HepG2 (cell line): Measurements from ENCODE around the gene GNAI2. TPM values are rescaled to one million over a fixed set of nuclear protein-coding genes. Genes with fewer than 3 reads are reported as not detected.

Experiments
- BHLHE40 ChIP-seq: IDR thresholded peaks from 2 replicates; pipeline ENCODE4 v1.6.1; 2011; ENCODE audit warnings: low read length, improper control_type of control experiment
- CEBPG ChIP-seq: IDR thresholded peaks from 2 replicates; pipeline ENCODE4 v1.6.1; 2016
- CHD2 ChIP-seq: IDR thresholded peaks from 2 replicates; pipeline ENCODE4 v1.6.1; 2011; ENCODE audit warnings: low read depth, low read length, improper control_type of control experiment
- GFI1 ChIP-seq: sonication (generic); formaldehyde crosslinking; IDR thresholded peaks from 2 replicates; pipeline ENCODE4 v1.5.0; 2020; ENCODE audit warnings: missing genetic modification reagents, mild to moderate bottlenecking, borderline replicate concordance
- GLI4 ChIP-seq: sonication (generic); formaldehyde crosslinking; IDR thresholded peaks from 2 replicates; pipeline ENCODE4 v1.5.1; 2020; ENCODE audit warnings: missing genetic modification reagents, mild to moderate bottlenecking, moderate library complexity, borderline replicate concordance
- HOXA3 ChIP-seq: sonication (generic); formaldehyde crosslinking; IDR thresholded peaks from 2 replicates; pipeline ENCODE4 v1.5.0; 2020; ENCODE audit warnings: missing genetic modification reagents
- MATR3 ChIP-seq: sonication (generic); formaldehyde crosslinking; IDR thresholded peaks from 2 replicates; pipeline ENCODE4 v1.4.0; 2020; ENCODE audit warnings: missing genetic modification reagents
- MLX ChIP-seq: IDR thresholded peaks from 2 replicates; pipeline ENCODE4 v1.6.1; 2016
- MXD4 ChIP-seq: IDR thresholded peaks from 2 replicates; pipeline ENCODE4 v1.6.1; 2016; ENCODE audit warnings: mild to moderate bottlenecking, missing biosample characterization, missing genetic modification reagents
- MZF1 ChIP-seq: sonication (generic); formaldehyde crosslinking; IDR thresholded peaks from 2 replicates; pipeline ENCODE4 v1.8.1; 2023; ENCODE audit warnings: mild to moderate bottlenecking, missing genetic modification reagents, borderline replicate concordance
- PHF8 ChIP-seq: sonication (generic); formaldehyde crosslinking; IDR thresholded peaks from 2 replicates; pipeline ENCODE4 v1.5.0; 2020; ENCODE audit warnings: missing genetic modification reagents
- SMAD3 ChIP-seq: sonication (generic); formaldehyde crosslinking; IDR thresholded peaks from 2 replicates; pipeline ENCODE4 v1.4.0; 2020; ENCODE audit warnings: missing genetic modification reagents
- SNRNP70 ChIP-seq: fragments of 200-400 bp; formaldehyde crosslinking; IDR thresholded peaks from 2 replicates; pipeline ENCODE4 v1.6.1; 2017; ENCODE audit warnings: mild to moderate bottlenecking, low read depth, low read length, moderate library complexity
- SPEN ChIP-seq: sonication (generic); formaldehyde crosslinking; IDR thresholded peaks from 2 replicates; pipeline ENCODE4 v1.5.1; 2020; ENCODE audit warnings: low read depth, mild to moderate bottlenecking, missing genetic modification reagents
- TAF1 ChIP-seq: sonication (generic); formaldehyde crosslinking; IDR thresholded peaks from 2 replicates; pipeline ENCODE4 v1.4.0; 2020; ENCODE audit warnings: missing genetic modification reagents
- TEAD3 ChIP-seq: optimal IDR thresholded peaks from 2 replicates; pipeline ENCODE3; 2016; ENCODE audit warnings: borderline replicate concordance
- THAP7 ChIP-seq: sonication (generic); formaldehyde crosslinking; IDR thresholded peaks from 2 replicates; pipeline ENCODE4 v1.8.1; 2023; ENCODE audit warnings: mild to moderate bottlenecking, missing genetic modification reagents
- ZNF180 ChIP-seq: sonication (generic); formaldehyde crosslinking; IDR thresholded peaks from 2 replicates; pipeline ENCODE4 v1.4.0; 2020; ENCODE audit warnings: low read depth, missing genetic modification reagents, borderline replicate concordance
- ZNF205 ChIP-seq: IDR thresholded peaks from 2 replicates; pipeline ENCODE4 v1.6.1; 2018; ENCODE audit warnings: missing biosample characterization, missing genetic modification reagents
- ZNF263 ChIP-seq: sonication (generic); formaldehyde crosslinking; IDR thresholded peaks from 2 replicates; pipeline ENCODE4 v1.4.0; 2020; ENCODE audit warnings: missing genetic modification reagents
- ZNF280B ChIP-seq: sonication (generic); formaldehyde crosslinking; IDR thresholded peaks from 2 replicates; pipeline ENCODE4 v1.5.0; 2020; ENCODE audit warnings: missing genetic modification reagents, mild to moderate bottlenecking, borderline replicate concordance
- ZNF282 ChIP-seq: fragments of 450-650 bp; IDR thresholded peaks from 2 replicates; pipeline ENCODE4 v1.6.1; 2018; ENCODE audit not compliant: partially characterized antibody
- ZNF550 ChIP-seq: sonication (generic); formaldehyde crosslinking; IDR thresholded peaks from 2 replicates; pipeline ENCODE4 v1.4.0; 2020; ENCODE audit warnings: mild to moderate bottlenecking, missing genetic modification reagents, borderline replicate concordance
- ZNF563 ChIP-seq: sonication (generic); formaldehyde crosslinking; IDR thresholded peaks from 2 replicates; pipeline ENCODE4 v1.8.0; 2022; ENCODE audit warnings: mild to moderate bottlenecking, moderate library complexity, missing genetic modification reagents
- ZNF577 ChIP-seq: sonication (generic); formaldehyde crosslinking; IDR thresholded peaks from 2 replicates; pipeline ENCODE4 v1.4.0; 2020; ENCODE audit warnings: mild to moderate bottlenecking, low read depth, missing genetic modification reagents, borderline replicate concordance
- ZNF652 ChIP-seq: IDR thresholded peaks from 2 replicates; pipeline ENCODE4 v1.6.1; 2016; ENCODE audit warnings: low read depth, borderline replicate concordance
- ZNF740 ChIP-seq: sonication (generic); formaldehyde crosslinking; IDR thresholded peaks from 2 replicates; pipeline ENCODE4 v1.4.0; 2020; ENCODE audit warnings: missing genetic modification reagents
- ZNF766 ChIP-seq: sonication (generic); formaldehyde crosslinking; IDR thresholded peaks from 2 replicates; pipeline ENCODE4 v1.5.0; 2020; ENCODE audit warnings: missing genetic modification reagents, borderline replicate concordance
- ZNF775 ChIP-seq: sonication (generic); formaldehyde crosslinking; IDR thresholded peaks from 2 replicates; pipeline ENCODE4 v1.4.0; 2020; ENCODE audit warnings: missing genetic modification reagents, mild to moderate bottlenecking, moderate library complexity, borderline replicate concordance
- ZSCAN29 ChIP-seq: sonication (generic); formaldehyde crosslinking; conservative IDR thresholded peaks from 2 replicates; pipeline ENCODE4 v1.4.0; 2020; ENCODE audit warnings: mild to moderate bottlenecking, missing genetic modification reagents
- polyA plus RNA-seq, 8 experiments: library from polyadenylated mRNA; depleted of rRNA in 3 of 8; stranded (reverse) in 7 of 8; unstranded in 1 of 8; fragments of >200 nt; fragmentation: Illumina TruSeq in 4 of 8; extraction: Trizol in 4 of 8; gene quantifications; 2 replicates each; pipeline versions ENCODE4 v1.2.1 to v1.2.3, GENCODE V29; 2011 to 2016; ENCODE audit warnings: low read depth in 4 of 8, missing spikeins in 1 of 8, mixed read lengths in 1 of 8; ENCODE audit not compliant: insufficient read depth in 1 of 8
- total RNA-seq, 5 experiments: library from RNA; depleted of rRNA; stranded (reverse); fragments of >200 nt; fragmentation: Illumina TruSeq; extraction: Trizol; gene quantifications; 2 replicates each; pipeline ENCODE4 v1.2.3, GENCODE V29; 2016; ENCODE audit warnings: low read depth in 1 of 5

The GNAI2 gene
- total and polyA plus RNA-seq, 2 of the 13 experiments (the other 11 are each of a cell fraction or from before 2014, with no cell fraction given) = 51.1 to 66.2 TPM

- TF ChIP-seq GFI1 (peak; percentile 56; the same call in 1 of the 2 replicates), HOXA3 (CRISPR knock-in tag) (peak; percentile 85), ZNF205 (CRISPR knock-in tag) (peak; percentile 36; the same call in 1 of the 2 replicates), BHLHE40 (peak; percentile 89), MATR3 (CRISPR knock-in tag) (no peak), ZNF282 (no peak), ZNF180 (CRISPR knock-in tag) (no peak), THAP7 (CRISPR knock-in tag) (0 out of 2 replicates have a peak, but pooled peaks have one; percentile 40), ZNF577 (CRISPR knock-in tag) (no peak), SNRNP70 (no peak), ZNF263 (peak; percentile 43), ZNF775 (no peak), PHF8 (CRISPR knock-in tag) (peak; percentile 60; the same call in 1 of the 2 replicates), GLI4 (CRISPR knock-in tag) (no peak), CHD2 (no peak), SPEN (CRISPR knock-in tag) (peak; percentile 56; the same call in 1 of the 2 replicates), CEBPG (peak; percentile 28; the same call in 1 of the 2 replicates), SMAD3 (CRISPR knock-in tag) (0 out of 2 replicates have a peak, but pooled peaks have one; percentile 23), TEAD3 (CRISPR knock-in tag) (peak; percentile 73), ZNF563 (CRISPR knock-in tag) (peak; percentile 74), ZNF652 (CRISPR knock-in tag) (peak; percentile 55; the same call in 1 of the 2 replicates), MLX (CRISPR knock-in tag) (peak; percentile 96), ZNF280B (CRISPR knock-in tag) (no peak), MZF1 (CRISPR knock-in tag) (no peak), ZNF550 (CRISPR knock-in tag) (no peak), MXD4 (0 out of 2 replicates have a peak, but pooled peaks have one; percentile 21), ZSCAN29 (no peak; the same call in 1 of the 2 replicates), ZNF740 (CRISPR knock-in tag) (peak; percentile 27; the same call in 1 of the 2 replicates), TAF1 (CRISPR knock-in tag) (peak; percentile 57; the same call in 1 of the 2 replicates), ZNF766 (CRISPR knock-in tag) (0 out of 2 replicates have a peak, but pooled peaks have one; percentile 79)
Measured at GRCh38 chr3:50208677-50209344, 27.2 kb upstream of the GNAI2 start (continued).
